Measurements from ENCODE around the gene FLNB. TPM values are rescaled to one million over a fixed set of nuclear protein-coding genes. Genes with fewer than 3 reads are reported as not detected.

FLNB gene
- total RNA-seq, 1 experiment from 2014 or later, result 127 TPM

DNA sequence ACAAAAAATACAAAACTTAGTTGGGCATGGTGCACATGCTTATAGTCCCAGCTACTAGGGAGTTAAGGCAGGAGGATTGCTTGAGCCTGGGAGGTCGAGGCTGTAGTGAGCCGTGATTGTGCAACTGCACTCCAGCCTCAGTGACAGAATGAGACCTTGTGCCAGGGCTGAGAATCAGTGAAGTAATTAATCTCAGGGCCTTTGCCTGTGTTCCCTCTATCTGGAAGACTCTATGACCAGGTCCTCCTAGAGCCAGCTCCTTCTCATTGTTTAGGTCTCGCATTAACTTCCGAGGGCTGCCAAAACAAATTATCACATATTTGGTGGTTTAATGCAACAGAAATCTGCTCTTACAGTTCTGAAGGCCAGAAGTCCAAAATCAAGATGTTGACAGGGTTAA, 41.4 kb upstream of the FLNB start:
- no peak for ATAC-seq
- DNase-seq (ENCODE audit: low spot score), result no peak
- no peaks in the 10 kb centered on the region for H3K9me3 Mint-ChIP-seq
- CTCF ChIA-PET, result no interaction called here
- H3K4me1 Mint-ChIP-seq, result peaks cover 15% of the 10 kb centered on the region
- POLR2A ChIA-PET, result no interaction called here
- H3K27ac Mint-ChIP-seq, result no peak overlapping the region
- H3K36me3 Mint-ChIP-seq, result no peaks in the 10 kb centered on the region
- H3K4me3 Mint-ChIP-seq, result no peak overlapping the region
- TF ChIP-seq, protein P1, sequence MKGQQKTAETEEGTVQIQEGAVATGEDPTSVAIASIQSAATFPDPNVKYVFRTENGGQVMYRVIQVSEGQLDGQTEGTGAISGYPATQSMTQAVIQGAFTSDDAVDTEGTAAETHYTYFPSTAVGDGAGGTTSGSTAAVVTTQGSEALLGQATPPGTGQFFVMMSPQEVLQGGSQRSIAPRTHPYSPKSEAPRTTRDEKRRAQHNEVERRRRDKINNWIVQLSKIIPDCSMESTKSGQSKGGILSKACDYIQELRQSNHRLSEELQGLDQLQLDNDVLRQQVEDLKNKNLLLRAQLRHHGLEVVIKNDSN (CRISPR knock-in tag; IDR thresholded peaks at IDR 0.05), result no peak
- TF ChIP-seq, protein P2, sequence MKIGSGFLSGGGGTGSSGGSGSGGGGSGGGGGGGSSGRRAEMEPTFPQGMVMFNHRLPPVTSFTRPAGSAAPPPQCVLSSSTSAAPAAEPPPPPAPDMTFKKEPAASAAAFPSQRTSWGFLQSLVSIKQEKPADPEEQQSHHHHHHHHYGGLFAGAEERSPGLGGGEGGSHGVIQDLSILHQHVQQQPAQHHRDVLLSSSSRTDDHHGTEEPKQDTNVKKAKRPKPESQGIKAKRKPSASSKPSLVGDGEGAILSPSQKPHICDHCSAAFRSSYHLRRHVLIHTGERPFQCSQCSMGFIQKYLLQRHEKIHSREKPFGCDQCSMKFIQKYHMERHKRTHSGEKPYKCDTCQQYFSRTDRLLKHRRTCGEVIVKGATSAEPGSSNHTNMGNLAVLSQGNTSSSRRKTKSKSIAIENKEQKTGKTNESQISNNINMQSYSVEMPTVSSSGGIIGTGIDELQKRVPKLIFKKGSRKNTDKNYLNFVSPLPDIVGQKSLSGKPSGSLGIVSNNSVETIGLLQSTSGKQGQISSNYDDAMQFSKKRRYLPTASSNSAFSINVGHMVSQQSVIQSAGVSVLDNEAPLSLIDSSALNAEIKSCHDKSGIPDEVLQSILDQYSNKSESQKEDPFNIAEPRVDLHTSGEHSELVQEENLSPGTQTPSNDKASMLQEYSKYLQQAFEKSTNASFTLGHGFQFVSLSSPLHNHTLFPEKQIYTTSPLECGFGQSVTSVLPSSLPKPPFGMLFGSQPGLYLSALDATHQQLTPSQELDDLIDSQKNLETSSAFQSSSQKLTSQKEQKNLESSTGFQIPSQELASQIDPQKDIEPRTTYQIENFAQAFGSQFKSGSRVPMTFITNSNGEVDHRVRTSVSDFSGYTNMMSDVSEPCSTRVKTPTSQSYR (CRISPR knock-in tag; IDR thresholded peaks at IDR 0.05), result no peak
- TF ChIP-seq SP1 (CRISPR knock-in tag; conservative IDR thresholded peaks at IDR 0.05), result no peak
- TF ChIP-seq, protein P3, sequence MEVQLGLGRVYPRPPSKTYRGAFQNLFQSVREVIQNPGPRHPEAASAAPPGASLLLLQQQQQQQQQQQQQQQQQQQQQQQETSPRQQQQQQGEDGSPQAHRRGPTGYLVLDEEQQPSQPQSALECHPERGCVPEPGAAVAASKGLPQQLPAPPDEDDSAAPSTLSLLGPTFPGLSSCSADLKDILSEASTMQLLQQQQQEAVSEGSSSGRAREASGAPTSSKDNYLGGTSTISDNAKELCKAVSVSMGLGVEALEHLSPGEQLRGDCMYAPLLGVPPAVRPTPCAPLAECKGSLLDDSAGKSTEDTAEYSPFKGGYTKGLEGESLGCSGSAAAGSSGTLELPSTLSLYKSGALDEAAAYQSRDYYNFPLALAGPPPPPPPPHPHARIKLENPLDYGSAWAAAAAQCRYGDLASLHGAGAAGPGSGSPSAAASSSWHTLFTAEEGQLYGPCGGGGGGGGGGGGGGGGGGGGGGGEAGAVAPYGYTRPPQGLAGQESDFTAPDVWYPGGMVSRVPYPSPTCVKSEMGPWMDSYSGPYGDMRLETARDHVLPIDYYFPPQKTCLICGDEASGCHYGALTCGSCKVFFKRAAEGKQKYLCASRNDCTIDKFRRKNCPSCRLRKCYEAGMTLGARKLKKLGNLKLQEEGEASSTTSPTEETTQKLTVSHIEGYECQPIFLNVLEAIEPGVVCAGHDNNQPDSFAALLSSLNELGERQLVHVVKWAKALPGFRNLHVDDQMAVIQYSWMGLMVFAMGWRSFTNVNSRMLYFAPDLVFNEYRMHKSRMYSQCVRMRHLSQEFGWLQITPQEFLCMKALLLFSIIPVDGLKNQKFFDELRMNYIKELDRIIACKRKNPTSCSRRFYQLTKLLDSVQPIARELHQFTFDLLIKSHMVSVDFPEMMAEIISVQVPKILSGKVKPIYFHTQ (CRISPR knock-in tag; IDR thresholded peaks at IDR 0.05), result no peak
- TF ChIP-seq, protein P4, sequence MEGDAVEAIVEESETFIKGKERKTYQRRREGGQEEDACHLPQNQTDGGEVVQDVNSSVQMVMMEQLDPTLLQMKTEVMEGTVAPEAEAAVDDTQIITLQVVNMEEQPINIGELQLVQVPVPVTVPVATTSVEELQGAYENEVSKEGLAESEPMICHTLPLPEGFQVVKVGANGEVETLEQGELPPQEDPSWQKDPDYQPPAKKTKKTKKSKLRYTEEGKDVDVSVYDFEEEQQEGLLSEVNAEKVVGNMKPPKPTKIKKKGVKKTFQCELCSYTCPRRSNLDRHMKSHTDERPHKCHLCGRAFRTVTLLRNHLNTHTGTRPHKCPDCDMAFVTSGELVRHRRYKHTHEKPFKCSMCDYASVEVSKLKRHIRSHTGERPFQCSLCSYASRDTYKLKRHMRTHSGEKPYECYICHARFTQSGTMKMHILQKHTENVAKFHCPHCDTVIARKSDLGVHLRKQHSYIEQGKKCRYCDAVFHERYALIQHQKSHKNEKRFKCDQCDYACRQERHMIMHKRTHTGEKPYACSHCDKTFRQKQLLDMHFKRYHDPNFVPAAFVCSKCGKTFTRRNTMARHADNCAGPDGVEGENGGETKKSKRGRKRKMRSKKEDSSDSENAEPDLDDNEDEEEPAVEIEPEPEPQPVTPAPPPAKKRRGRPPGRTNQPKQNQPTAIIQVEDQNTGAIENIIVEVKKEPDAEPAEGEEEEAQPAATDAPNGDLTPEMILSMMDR (IDR thresholded peaks at IDR 0.05), result no peak
- no peak for TF ChIP-seq GRHL2 (CRISPR knock-in tag; IDR thresholded peaks at IDR 0.05; ENCODE audit: insufficient replicate concordance, severe bottlenecking)
- TF ChIP-seq, protein P5, sequence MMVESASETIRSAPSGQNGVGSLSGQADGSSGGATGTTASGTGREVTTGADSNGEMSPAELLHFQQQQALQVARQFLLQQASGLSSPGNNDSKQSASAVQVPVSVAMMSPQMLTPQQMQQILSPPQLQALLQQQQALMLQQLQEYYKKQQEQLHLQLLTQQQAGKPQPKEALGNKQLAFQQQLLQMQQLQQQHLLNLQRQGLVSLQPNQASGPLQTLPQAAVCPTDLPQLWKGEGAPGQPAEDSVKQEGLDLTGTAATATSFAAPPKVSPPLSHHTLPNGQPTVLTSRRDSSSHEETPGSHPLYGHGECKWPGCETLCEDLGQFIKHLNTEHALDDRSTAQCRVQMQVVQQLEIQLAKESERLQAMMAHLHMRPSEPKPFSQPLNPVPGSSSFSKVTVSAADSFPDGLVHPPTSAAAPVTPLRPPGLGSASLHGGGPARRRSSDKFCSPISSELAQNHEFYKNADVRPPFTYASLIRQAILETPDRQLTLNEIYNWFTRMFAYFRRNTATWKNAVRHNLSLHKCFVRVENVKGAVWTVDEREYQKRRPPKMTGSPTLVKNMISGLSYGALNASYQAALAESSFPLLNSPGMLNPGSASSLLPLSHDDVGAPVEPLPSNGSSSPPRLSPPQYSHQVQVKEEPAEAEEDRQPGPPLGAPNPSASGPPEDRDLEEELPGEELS (CRISPR knock-in tag; IDR thresholded peaks at IDR 0.05), result no peak
- no peak for TF ChIP-seq JAZF1 (CRISPR knock-in tag; IDR thresholded peaks at IDR 0.05)
- TF ChIP-seq ZNF121 (CRISPR knock-in tag; IDR thresholded peaks at IDR 0.05), result no peak
- no peak for TF ChIP-seq NR3C1 (CRISPR knock-in tag; conservative IDR thresholded peaks at IDR 0.05; ENCODE audit: low read depth)
- TF ChIP-seq, protein P6, sequence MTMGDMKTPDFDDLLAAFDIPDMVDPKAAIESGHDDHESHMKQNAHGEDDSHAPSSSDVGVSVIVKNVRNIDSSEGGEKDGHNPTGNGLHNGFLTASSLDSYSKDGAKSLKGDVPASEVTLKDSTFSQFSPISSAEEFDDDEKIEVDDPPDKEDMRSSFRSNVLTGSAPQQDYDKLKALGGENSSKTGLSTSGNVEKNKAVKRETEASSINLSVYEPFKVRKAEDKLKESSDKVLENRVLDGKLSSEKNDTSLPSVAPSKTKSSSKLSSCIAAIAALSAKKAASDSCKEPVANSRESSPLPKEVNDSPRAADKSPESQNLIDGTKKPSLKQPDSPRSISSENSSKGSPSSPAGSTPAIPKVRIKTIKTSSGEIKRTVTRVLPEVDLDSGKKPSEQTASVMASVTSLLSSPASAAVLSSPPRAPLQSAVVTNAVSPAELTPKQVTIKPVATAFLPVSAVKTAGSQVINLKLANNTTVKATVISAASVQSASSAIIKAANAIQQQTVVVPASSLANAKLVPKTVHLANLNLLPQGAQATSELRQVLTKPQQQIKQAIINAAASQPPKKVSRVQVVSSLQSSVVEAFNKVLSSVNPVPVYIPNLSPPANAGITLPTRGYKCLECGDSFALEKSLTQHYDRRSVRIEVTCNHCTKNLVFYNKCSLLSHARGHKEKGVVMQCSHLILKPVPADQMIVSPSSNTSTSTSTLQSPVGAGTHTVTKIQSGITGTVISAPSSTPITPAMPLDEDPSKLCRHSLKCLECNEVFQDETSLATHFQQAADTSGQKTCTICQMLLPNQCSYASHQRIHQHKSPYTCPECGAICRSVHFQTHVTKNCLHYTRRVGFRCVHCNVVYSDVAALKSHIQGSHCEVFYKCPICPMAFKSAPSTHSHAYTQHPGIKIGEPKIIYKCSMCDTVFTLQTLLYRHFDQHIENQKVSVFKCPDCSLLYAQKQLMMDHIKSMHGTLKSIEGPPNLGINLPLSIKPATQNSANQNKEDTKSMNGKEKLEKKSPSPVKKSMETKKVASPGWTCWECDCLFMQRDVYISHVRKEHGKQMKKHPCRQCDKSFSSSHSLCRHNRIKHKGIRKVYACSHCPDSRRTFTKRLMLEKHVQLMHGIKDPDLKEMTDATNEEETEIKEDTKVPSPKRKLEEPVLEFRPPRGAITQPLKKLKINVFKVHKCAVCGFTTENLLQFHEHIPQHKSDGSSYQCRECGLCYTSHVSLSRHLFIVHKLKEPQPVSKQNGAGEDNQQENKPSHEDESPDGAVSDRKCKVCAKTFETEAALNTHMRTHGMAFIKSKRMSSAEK (CRISPR knock-in tag; IDR thresholded peaks at IDR 0.05; ENCODE audit: borderline replicate concordance), result no peak
- TF ChIP-seq ZNF138 (CRISPR knock-in tag; conservative IDR thresholded peaks at IDR 0.05), result no peak
- no peak for TF ChIP-seq FOXK1 (CRISPR knock-in tag; IDR thresholded peaks at IDR 0.05)
- TF ChIP-seq ZNF423 (CRISPR knock-in tag; IDR thresholded peaks at IDR 0.05), result no peak
- TF ChIP-seq KAT7 (CRISPR knock-in tag; IDR thresholded peaks at IDR 0.05; ENCODE audit: borderline replicate concordance), result no peak
- TF ChIP-seq NFATC4 (CRISPR knock-in tag; IDR thresholded peaks at IDR 0.05), result no peak
- TF ChIP-seq CREB1 (CRISPR knock-in tag; IDR thresholded peaks at IDR 0.05), result no peak
- TF ChIP-seq NFYB (CRISPR knock-in tag; conservative IDR thresholded peaks at IDR 0.05; ENCODE audit: low read depth), result no peak
- TF ChIP-seq, protein P7, sequence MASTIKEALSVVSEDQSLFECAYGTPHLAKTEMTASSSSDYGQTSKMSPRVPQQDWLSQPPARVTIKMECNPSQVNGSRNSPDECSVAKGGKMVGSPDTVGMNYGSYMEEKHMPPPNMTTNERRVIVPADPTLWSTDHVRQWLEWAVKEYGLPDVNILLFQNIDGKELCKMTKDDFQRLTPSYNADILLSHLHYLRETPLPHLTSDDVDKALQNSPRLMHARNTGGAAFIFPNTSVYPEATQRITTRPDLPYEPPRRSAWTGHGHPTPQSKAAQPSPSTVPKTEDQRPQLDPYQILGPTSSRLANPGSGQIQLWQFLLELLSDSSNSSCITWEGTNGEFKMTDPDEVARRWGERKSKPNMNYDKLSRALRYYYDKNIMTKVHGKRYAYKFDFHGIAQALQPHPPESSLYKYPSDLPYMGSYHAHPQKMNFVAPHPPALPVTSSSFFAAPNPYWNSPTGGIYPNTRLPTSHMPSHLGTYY (CRISPR knock-in tag; IDR thresholded peaks at IDR 0.05), result no peak
- H3K27me3 Mint-ChIP-seq (ENCODE audit: low read depth), result no peaks in the 10 kb centered on the region
